Measurements from ENCODE around the gene UGT1A7.
"Not testable (repeated sequence)": the region's sequence is repeated elsewhere in the genome, so short reads cannot be mapped to it uniquely, and the experiment has no call there.

UGT1A7 gene

GRCh38 chr2:233681521-233682099 is at the start of gene UGT1A7:
Gene UGT1A7, plus strand, starts transcription at chr2:233681901. Its CDS starts 37 bp downstream, at chr2:233681938.
- no peak for DNase-seq

- not testable (repeated sequence) for DNase-seq
Measured at GRCh38 chr2:233636306-233636705, 45.4 kb upstream of the UGT1A7 start, which contains the start of gene UGT1A10. Gene UGT1A10, plus strand, starts transcription at chr2:233636448. Its CDS starts 75 bp downstream, at chr2:233636523.

- DNase-seq, result no peak
Measured at GRCh38 chr2:233638836-233639235, 42.9 kb upstream of the UGT1A7 start.

GRCh38 chr2:233639860-233640259 is 41.8 kb upstream of the UGT1A7 start:
- no peak for DNase-seq

GRCh38 chr2:233643128-233643527 is 38.6 kb upstream of the UGT1A7 start:
- no peak for DNase-seq

- not testable (repeated sequence) for DNase-seq
Measured at GRCh38 chr2:233646033-233646432, 35.7 kb upstream of the UGT1A7 start.

GRCh38 chr2:233650981-233651380 is 30.7 kb upstream of the UGT1A7 start:
- DNase-seq, result no peak

- DNase-seq, result no peak
Measured at GRCh38 chr2:233651430-233651829, 30.3 kb upstream of the UGT1A7 start.

- no peak for DNase-seq
Measured at GRCh38 chr2:233654501-233654900, 27.2 kb upstream of the UGT1A7 start.

- no peak for DNase-seq
Measured at GRCh38 chr2:233655043-233655442, 26.7 kb upstream of the UGT1A7 start.

- not testable (repeated sequence) for DNase-seq
Measured at GRCh38 chr2:233655943-233656342, 25.8 kb upstream of the UGT1A7 start.

- no peak for DNase-seq
Measured at GRCh38 chr2:233656443-233656842, 25.3 kb upstream of the UGT1A7 start.

GRCh38 chr2:233658610-233659009 is 23.1 kb upstream of the UGT1A7 start:
- DNase-seq, result no peak

- no peak for DNase-seq
Measured at GRCh38 chr2:233663911-233664310, 17.8 kb upstream of the UGT1A7 start.

GRCh38 chr2:233668605-233669260 is 13.0 kb upstream of the UGT1A7 start:
- DNase-seq, result no peak

- DNase-seq, result no peak
Measured at GRCh38 chr2:233671290-233672161, 10.2 kb upstream of the UGT1A7 start, which contains the start of gene UGT1A9. Gene UGT1A9, plus strand, starts transcription at chr2:233671898. Its CDS starts 37 bp downstream, at chr2:233671935.

- no peak for DNase-seq
Measured at GRCh38 chr2:233672886-233673285, 8.8 kb upstream of the UGT1A7 start.

- no peak for DNase-seq
Measured at GRCh38 chr2:233673896-233674295, 7.8 kb upstream of the UGT1A7 start.

- no peak for DNase-seq
Measured at GRCh38 chr2:233674314-233674713, 7.4 kb upstream of the UGT1A7 start.

GRCh38 chr2:233674995-233675394 is 6.7 kb upstream of the UGT1A7 start:
- DNase-seq, result no peak

- DNase-seq, result no peak
Measured at GRCh38 chr2:233676046-233676445, 5.7 kb upstream of the UGT1A7 start.

GRCh38 chr2:233679196-233679595 is 2.5 kb upstream of the UGT1A7 start:
- no peak for DNase-seq

- no peak for DNase-seq
Measured at GRCh38 chr2:233680361-233681045, 1.2 kb upstream of the UGT1A7 start.
